Kidney (tissue), 14 donors: ENCODE data around the gene TEX11. TPM values are rescaled to one million over a fixed set of nuclear protein-coding genes. Genes with fewer than 3 reads are reported as not detected.

Source experiments
- DNase-seq, 5 donors: peaks; one replicate each; pipeline ENCODE4 v3.0.0-alpha.2; 2013 to 2020
- FAIRE-seq: peaks from 2 replicates; lab custom pipeline; 2012; peaks lifted over from hg19 to GRCh38; lab: Jason Lieb, UNC
- H3K27ac ChIP-seq, 2 donors: one replicate each; pipeline ENCODE4 v1.7.0; 2013; ENCODE audit warnings: low read depth in 2 of 2, low read length in 2 of 2, inconsistent platforms in 1 of 2
- H3K27me3 ChIP-seq: one replicate; pipeline ENCODE4 v1.7.1; 2013; ENCODE audit warnings: low read length, inconsistent platforms; ENCODE audit not compliant: control insufficient read depth, insufficient read depth
- H3K36me3 ChIP-seq, 3 donors: one replicate each; pipeline versions ENCODE4 v1.7.0 to v1.7.1; 2013; ENCODE audit warnings: low read length in 3 of 3, control low read depth in 1 of 3, inconsistent platforms in 1 of 3; ENCODE audit not compliant: insufficient read depth in 3 of 3, control insufficient read depth in 2 of 3
- H3K4me1 ChIP-seq, 3 donors: one replicate each; pipeline versions ENCODE4 v1.7.0 to v1.7.1; 2013; ENCODE audit warnings: low read length in 3 of 3, inconsistent platforms in 1 of 3, low read depth in 1 of 3; ENCODE audit not compliant: control insufficient read depth in 2 of 3, insufficient read depth in 2 of 3
- H3K4me3 ChIP-seq, 3 donors: one replicate each; pipeline versions ENCODE4 v1.7.0 to v1.8.1; 2013; ENCODE audit warnings: low read length in 3 of 3, control low read depth in 1 of 3, inconsistent platforms in 1 of 3
- H3K9ac ChIP-seq, 3 donors: one replicate each; pipeline versions ENCODE4 v1.7.0 to v1.7.1; 2013; ENCODE audit warnings: low read length in 3 of 3, control low read depth in 1 of 3, inconsistent platforms in 1 of 3
- H3K9me3 ChIP-seq, 3 donors: one replicate each; pipeline versions ENCODE4 v1.7.0 to v1.7.1; 2013; ENCODE audit warnings: low read length in 3 of 3, control low read depth in 1 of 3, inconsistent platforms in 1 of 3; ENCODE audit not compliant: control insufficient read depth in 2 of 3, insufficient read depth in 1 of 3
- CTCF ChIP-seq: IDR thresholded peaks from 3 replicates; pipeline ENCODE4 v1.5.1; 2012; ENCODE audit warnings: mild to moderate bottlenecking, moderate library complexity, borderline replicate concordance; ENCODE audit not compliant: insufficient read depth; ENCODE audit errors: extremely low read depth
- intact Hi-C: fragments of 100-400 bp; cut with DNase I; formaldehyde crosslinking; loops from one replicate; pipeline ENCODE4 v1.11.1; 2022
- polyA plus RNA-seq: library from polyadenylated mRNA; stranded (reverse); fragments of 350-450 nt; fragmentation: Illumina TruSeq; extraction: RNeasy Lipid Tissue Mini Kit (QIAGEN cat#74804); gene quantifications from one replicate; pipeline ENCODE4 v1.2.3, GENCODE V29; 2014; ENCODE audit warnings: low read depth, low replicate concordance; ENCODE audit not compliant: insufficient read depth
- total RNA-seq: library from RNA; stranded (reverse); fragmentation: NEBNext Ultra II Directional; extraction: Animal tissue kit (Norgen Biotek cat#: 25700); gene quantifications from one replicate; pipeline ENCODE4 v1.2.1, GENCODE V29; 2021
- donor health status: control.
- donor health status: control.
- donor health status: control.
- donor health status: control.
- donor health status: control.
- donor health status: DM: yes; HTN: yes; CAD: no.
- donor health status: Normal renal cell carcinoma (clear cell type).

TEX11 gene
- total and polyA plus RNA-seq, 2 donors from 2014 or later = 0.28 TPM; not detected in 1

DNA sequence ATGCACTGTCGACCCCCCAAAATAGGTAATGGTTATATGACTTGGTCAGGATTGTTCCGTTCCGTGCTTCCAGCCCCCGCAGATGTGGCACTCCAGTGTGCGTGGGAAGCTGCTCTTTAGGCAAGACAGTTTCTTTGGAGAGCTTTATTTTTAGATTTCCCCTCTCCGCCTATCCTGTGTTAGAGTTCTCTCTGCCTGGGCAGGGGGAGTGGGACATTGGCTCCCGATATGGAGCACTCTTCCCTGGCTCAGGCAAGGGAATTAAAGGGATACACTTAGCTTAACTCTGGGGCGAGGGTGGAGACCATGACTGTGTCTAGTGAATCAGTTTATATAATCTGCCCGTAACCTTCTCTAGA, 427.9 kb downstream of the TEX11 start:
- no peak overlapping the region for H3K4me3 ChIP-seq
- H3K4me1 ChIP-seq = peaks cover 0 to 25% (median 14%) of the 10 kb centered on the region in 3 donors
- FAIRE-seq (no peak), DNase-seq (no peak)
- TF ChIP-seq CTCF = no peak
- no peaks in the 10 kb centered on the region for H3K36me3 ChIP-seq
- intact Hi-C loops = no loop called here
- H3K27ac ChIP-seq = peak overlapping the region; percentile 32 to 39
- H3K27me3 ChIP-seq = no peaks in the 10 kb centered on the region
- H3K9ac ChIP-seq = no peak overlapping the region
- H3K9me3 ChIP-seq = no peaks in the 10 kb centered on the region

DNA sequence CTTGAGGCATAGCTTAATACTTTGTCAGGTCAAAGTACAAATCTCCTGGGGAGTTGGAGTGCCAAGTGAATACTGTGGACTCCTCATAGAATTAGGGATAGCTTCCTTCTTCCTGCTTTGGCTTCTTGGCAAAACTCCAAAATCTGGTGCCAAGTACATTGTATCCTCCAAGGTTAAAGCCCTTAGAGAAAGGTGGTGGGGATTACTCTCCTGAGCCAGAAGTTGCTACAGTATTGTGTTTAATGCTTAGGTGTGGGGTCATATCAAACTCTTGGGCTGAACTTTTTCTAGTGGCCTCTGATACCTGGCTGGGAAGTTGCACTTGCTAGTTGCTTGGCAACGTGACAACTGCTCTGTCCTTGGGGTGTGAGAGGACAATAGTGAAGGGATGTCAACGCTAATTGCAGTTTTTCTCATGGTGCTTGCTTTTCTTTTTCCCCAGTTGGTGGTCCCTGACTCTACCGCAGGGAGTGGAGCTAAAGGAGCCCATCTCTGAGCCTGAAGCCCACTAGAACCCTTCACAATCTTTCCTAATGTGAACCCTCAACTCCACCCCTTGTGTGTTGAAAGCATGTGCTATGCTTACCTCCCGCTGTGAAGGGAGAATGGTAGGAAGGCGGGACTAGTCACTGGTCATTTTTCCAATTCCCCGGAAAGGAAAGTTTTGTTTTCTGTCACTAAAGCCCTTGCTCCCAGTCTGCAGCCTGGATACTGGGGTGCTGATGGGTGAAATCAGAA, 428.4 kb downstream of the TEX11 start:
- Histone ChIP-seq H3K9ac (peak overlapping the region in 1 of 3 donors; percentile 41), H3K9me3 (no peaks in the 10 kb centered on the region), H3K4me3 (no peak overlapping the region), H3K36me3 (no peaks in the 10 kb centered on the region), H3K27me3 (no peaks in the 10 kb centered on the region), H3K4me1 (peaks cover 0 to 25% (median 14%) of the 10 kb centered on the region in 3 donors), H3K27ac (peak overlapping the region in 1 of 2 donors; percentile 39)
- DNase-seq (no peak), FAIRE-seq (no peak)
- intact Hi-C loops = no loop called here
- no peak for TF ChIP-seq CTCF

GRCh38 chrX:70479247-70479921, 429.1 kb downstream of the TEX11 start:
- no peak for TF ChIP-seq CTCF
- Histone ChIP-seq H3K27ac (peak overlapping the region in 1 of 2 donors; percentile 39), H3K9ac (peak overlapping the region in 1 of 3 donors; percentile 41)

More at GRCh38 chrX:70479247-70479921, 429.1 kb downstream of the TEX11 start:
- Histone ChIP-seq H3K27me3 (no peaks in the 10 kb centered on the region), H3K9me3 (no peaks in the 10 kb centered on the region), H3K4me1 (peaks cover 0 to 25% (median 14%) of the 10 kb centered on the region in 3 donors), H3K36me3 (no peaks in the 10 kb centered on the region), H3K4me3 (no peak overlapping the region)
- DNase-seq = peak in 1 of 5 donors; percentile 27
- intact Hi-C loops = no loop called here
- FAIRE-seq = no peak

Other genes starting within 250 kb of the TEX11 start
- not detected for gene SLC7A3, start 22.4 kb upstream of the TEX11 start, total RNA-seq
- gene SLC7A3, start 22.4 kb upstream of the TEX11 start, polyA plus RNA-seq = not detected
- 70.1 TPM for gene SNX12, start 159.6 kb upstream of the TEX11 start, total RNA-seq
- gene SNX12, start 159.6 kb upstream of the TEX11 start, polyA plus RNA-seq = 48.9 TPM
- 18.6 TPM for gene FOXO4, start 187.1 kb upstream of the TEX11 start, total RNA-seq
- 13.1 TPM for gene FOXO4, start 187.1 kb upstream of the TEX11 start, polyA plus RNA-seq
- 3.0 TPM for gene CXorf65, start 198.0 kb upstream of the TEX11 start, total RNA-seq
- gene CXorf65, start 198.0 kb upstream of the TEX11 start, polyA plus RNA-seq = not detected
- 15.0 TPM for gene IL2RG, start 202.9 kb upstream of the TEX11 start, total RNA-seq
- gene IL2RG, start 202.9 kb upstream of the TEX11 start, polyA plus RNA-seq = 3.1 TPM
- gene MED12, start 209.9 kb upstream of the TEX11 start, total RNA-seq = 42.7 TPM
- gene MED12, start 209.9 kb upstream of the TEX11 start, polyA plus RNA-seq = 5.2 TPM
- 0.82 TPM for gene NLGN3, start 236.1 kb upstream of the TEX11 start, total RNA-seq
- 0.97 TPM for gene NLGN3, start 236.1 kb upstream of the TEX11 start, polyA plus RNA-seq